Measurements from ENCODE around the gene PREX1. TPM values are rescaled to one million over a fixed set of nuclear protein-coding genes. Genes with fewer than 3 reads are reported as not detected.

Gene PREX1
- total and polyA plus RNA-seq, 2 experiments from 2014 or later: 2.4 to 10.3 TPM

DNA sequence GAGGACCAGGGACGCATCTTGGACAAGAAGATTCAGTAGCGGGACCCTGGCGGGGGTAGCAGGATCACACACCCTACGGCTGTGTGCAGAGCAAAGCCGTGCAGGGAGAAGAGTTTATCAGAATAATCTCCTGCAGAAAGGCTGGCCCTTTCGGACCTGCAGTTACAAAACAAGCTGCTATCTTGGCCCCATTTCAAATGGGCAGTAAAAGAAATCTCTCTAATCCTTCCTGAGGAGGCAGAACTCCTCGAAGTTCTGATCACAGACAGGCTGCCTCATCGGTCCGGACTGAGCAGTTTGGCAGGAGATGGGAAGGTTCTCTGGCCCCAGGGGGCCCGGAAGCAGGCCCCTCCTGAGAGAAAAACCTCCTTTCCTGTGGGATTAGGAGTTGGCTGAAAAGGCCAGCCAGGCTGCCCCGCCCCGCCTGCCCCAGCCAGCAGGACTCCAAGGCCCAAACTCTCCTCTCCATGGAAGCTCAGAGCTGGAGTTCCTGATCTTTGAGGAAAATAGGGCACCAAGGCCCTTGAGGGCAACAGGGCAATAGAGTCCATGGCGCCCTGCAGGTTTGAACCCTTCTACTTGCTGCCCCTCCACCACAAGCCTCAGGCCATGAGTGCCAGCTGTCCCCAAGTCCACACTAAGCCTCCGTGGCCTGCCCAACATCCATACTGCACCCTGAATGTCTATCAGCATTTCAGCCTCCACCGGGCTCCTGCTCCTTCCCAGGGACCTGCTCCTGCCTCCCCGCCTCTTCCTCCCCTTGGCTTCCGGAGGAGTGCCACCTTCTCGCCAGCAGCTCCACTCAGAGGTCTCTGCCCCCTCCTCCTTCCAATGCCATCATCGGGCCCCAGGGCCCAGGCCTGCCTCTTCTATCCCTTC is 141.3 kb downstream of the PREX1 start:
- no peak for DNase-seq (ENCODE audit: low spot score)
- Histone ChIP-seq H3K4me2 (no peak overlapping the region), H3K36me3 (ENCODE audit: insufficient read depth) (no peaks in the 10 kb centered on the region), H2AFZ (no peak overlapping the region), H3K79me2 (replicated peaks; ENCODE audit: insufficient read depth) (no peaks in the 10 kb centered on the region), H4K20me1 (replicated peaks; ENCODE audit: insufficient read depth) (no peaks in the 10 kb centered on the region), H3K4me1 (ENCODE audit: insufficient read depth) (peaks cover 17% of the 10 kb centered on the region), H3K4me3 (no peak overlapping the region), H3K27ac (ENCODE audit: low read depth) (no peak overlapping the region), H3F3A (replicated peaks; ENCODE audit: low read depth) (no peaks in the 10 kb centered on the region), H3K9me2 (ENCODE audit: insufficient read depth) (no peaks in the 10 kb centered on the region), H3K27me3 (ENCODE audit: insufficient read depth) (no peaks in the 10 kb centered on the region)
- TF ChIP-seq, protein P1, sequence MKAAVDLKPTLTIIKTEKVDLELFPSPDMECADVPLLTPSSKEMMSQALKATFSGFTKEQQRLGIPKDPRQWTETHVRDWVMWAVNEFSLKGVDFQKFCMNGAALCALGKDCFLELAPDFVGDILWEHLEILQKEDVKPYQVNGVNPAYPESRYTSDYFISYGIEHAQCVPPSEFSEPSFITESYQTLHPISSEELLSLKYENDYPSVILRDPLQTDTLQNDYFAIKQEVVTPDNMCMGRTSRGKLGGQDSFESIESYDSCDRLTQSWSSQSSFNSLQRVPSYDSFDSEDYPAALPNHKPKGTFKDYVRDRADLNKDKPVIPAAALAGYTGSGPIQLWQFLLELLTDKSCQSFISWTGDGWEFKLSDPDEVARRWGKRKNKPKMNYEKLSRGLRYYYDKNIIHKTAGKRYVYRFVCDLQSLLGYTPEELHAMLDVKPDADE (IDR thresholded peaks at IDR 0.05): no peak
- TF ChIP-seq ZNF331 (CRISPR knock-in tag; IDR thresholded peaks at IDR 0.05; ENCODE audit: low read depth) (no peak), EZH2phosphoT487 (IDR thresholded peaks at IDR 0.05; ENCODE audit: unreplicated experiment) (no peak), ZNF114 (CRISPR knock-in tag; IDR thresholded peaks at IDR 0.05) (no peak), POLR2AphosphoS5 (IDR thresholded peaks at IDR 0.05; ENCODE audit: low read depth) (no peak), JUNB (IDR thresholded peaks at IDR 0.05; ENCODE audit: unreplicated experiment) (no peak), STAT1 (IDR thresholded peaks at IDR 0.05; ENCODE audit: unreplicated experiment) (no peak), NANOG (IDR thresholded peaks at IDR 0.05; ENCODE audit: borderline replicate concordance) (no peak), EZH2 (IDR thresholded peaks at IDR 0.05; ENCODE audit: low read depth, unreplicated experiment) (no peak), CREB1 (CRISPR knock-in tag; IDR thresholded peaks at IDR 0.05; ENCODE audit: low read depth) (no peak)
- TF ChIP-seq, protein P2, sequence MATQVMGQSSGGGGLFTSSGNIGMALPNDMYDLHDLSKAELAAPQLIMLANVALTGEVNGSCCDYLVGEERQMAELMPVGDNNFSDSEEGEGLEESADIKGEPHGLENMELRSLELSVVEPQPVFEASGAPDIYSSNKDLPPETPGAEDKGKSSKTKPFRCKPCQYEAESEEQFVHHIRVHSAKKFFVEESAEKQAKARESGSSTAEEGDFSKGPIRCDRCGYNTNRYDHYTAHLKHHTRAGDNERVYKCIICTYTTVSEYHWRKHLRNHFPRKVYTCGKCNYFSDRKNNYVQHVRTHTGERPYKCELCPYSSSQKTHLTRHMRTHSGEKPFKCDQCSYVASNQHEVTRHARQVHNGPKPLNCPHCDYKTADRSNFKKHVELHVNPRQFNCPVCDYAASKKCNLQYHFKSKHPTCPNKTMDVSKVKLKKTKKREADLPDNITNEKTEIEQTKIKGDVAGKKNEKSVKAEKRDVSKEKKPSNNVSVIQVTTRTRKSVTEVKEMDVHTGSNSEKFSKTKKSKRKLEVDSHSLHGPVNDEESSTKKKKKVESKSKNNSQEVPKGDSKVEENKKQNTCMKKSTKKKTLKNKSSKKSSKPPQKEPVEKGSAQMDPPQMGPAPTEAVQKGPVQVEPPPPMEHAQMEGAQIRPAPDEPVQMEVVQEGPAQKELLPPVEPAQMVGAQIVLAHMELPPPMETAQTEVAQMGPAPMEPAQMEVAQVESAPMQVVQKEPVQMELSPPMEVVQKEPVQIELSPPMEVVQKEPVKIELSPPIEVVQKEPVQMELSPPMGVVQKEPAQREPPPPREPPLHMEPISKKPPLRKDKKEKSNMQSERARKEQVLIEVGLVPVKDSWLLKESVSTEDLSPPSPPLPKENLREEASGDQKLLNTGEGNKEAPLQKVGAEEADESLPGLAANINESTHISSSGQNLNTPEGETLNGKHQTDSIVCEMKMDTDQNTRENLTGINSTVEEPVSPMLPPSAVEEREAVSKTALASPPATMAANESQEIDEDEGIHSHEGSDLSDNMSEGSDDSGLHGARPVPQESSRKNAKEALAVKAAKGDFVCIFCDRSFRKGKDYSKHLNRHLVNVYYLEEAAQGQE (IDR thresholded peaks at IDR 0.05; ENCODE audit: unreplicated experiment): no peak
- TF ChIP-seq, protein P3, sequence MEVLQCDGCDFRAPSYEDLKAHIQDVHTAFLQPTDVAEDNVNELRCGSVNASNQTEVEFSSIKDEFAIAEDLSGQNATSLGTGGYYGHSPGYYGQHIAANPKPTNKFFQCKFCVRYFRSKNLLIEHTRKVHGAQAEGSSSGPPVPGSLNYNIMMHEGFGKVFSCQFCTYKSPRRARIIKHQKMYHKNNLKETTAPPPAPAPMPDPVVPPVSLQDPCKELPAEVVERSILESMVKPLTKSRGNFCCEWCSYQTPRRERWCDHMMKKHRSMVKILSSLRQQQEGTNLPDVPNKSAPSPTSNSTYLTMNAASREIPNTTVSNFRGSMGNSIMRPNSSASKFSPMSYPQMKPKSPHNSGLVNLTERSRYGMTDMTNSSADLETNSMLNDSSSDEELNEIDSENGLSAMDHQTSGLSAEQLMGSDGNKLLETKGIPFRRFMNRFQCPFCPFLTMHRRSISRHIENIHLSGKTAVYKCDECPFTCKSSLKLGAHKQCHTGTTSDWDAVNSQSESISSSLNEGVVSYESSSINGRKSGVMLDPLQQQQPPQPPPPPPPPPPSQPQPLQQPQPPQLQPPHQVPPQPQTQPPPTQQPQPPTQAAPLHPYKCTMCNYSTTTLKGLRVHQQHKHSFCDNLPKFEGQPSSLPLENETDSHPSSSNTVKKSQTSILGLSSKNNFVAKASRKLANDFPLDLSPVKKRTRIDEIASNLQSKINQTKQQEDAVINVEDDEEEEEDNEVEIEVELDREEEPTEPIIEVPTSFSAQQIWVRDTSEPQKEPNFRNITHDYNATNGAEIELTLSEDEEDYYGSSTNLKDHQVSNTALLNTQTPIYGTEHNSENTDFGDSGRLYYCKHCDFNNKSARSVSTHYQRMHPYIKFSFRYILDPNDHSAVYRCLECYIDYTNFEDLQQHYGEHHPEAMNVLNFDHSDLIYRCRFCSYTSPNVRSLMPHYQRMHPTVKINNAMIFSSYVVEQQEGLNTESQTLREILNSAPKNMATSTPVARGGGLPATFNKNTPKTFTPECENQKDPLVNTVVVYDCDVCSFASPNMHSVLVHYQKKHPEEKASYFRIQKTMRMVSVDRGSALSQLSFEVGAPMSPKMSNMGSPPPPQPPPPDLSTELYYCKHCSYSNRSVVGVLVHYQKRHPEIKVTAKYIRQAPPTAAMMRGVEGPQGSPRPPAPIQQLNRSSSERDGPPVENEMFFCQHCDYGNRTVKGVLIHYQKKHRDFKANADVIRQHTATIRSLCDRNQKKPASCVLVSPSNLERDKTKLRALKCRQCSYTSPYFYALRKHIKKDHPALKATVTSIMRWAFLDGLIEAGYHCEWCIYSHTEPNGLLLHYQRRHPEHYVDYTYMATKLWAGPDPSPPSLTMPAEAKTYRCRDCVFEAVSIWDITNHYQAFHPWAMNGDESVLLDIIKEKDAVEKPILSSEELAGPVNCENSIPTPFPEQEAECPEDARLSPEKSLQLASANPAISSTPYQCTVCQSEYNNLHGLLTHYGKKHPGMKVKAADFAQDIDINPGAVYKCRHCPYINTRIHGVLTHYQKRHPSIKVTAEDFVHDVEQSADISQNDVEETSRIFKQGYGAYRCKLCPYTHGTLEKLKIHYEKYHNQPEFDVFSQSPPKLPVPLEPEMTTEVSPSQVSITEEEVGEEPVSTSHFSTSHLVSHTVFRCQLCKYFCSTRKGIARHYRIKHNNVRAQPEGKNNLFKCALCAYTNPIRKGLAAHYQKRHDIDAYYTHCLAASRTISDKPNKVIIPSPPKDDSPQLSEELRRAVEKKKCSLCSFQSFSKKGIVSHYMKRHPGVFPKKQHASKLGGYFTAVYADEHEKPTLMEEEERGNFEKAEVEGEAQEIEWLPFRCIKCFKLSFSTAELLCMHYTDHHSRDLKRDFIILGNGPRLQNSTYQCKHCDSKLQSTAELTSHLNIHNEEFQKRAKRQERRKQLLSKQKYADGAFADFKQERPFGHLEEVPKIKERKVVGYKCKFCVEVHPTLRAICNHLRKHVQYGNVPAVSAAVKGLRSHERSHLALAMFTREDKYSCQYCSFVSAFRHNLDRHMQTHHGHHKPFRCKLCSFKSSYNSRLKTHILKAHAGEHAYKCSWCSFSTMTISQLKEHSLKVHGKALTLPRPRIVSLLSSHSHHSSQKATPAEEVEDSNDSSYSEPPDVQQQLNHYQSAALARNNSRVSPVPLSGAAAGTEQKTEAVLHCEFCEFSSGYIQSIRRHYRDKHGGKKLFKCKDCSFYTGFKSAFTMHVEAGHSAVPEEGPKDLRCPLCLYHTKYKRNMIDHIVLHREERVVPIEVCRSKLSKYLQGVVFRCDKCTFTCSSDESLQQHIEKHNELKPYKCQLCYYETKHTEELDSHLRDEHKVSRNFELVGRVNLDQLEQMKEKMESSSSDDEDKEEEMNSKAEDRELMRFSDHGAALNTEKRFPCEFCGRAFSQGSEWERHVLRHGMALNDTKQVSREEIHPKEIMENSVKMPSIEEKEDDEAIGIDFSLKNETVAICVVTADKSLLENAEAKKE (CRISPR knock-in tag; IDR thresholded peaks at IDR 0.05): no peak
- TF ChIP-seq, protein P4, sequence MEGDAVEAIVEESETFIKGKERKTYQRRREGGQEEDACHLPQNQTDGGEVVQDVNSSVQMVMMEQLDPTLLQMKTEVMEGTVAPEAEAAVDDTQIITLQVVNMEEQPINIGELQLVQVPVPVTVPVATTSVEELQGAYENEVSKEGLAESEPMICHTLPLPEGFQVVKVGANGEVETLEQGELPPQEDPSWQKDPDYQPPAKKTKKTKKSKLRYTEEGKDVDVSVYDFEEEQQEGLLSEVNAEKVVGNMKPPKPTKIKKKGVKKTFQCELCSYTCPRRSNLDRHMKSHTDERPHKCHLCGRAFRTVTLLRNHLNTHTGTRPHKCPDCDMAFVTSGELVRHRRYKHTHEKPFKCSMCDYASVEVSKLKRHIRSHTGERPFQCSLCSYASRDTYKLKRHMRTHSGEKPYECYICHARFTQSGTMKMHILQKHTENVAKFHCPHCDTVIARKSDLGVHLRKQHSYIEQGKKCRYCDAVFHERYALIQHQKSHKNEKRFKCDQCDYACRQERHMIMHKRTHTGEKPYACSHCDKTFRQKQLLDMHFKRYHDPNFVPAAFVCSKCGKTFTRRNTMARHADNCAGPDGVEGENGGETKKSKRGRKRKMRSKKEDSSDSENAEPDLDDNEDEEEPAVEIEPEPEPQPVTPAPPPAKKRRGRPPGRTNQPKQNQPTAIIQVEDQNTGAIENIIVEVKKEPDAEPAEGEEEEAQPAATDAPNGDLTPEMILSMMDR (conservative IDR thresholded peaks at IDR 0.05; ENCODE audit: low read depth in 2 of 2): no peak
- no peak overlapping the region for H3K27ac Mint-ChIP-seq
- no peak for ATAC-seq
- peaks cover 10% of the 10 kb centered on the region for H3K36me3 Mint-ChIP-seq (ENCODE audit: low read depth)
- no peak overlapping the region for H3K4me3 Mint-ChIP-seq
- peaks cover 5% of the 10 kb centered on the region for H3K4me1 Mint-ChIP-seq
- H3K27me3 Mint-ChIP-seq (ENCODE audit: insufficient read depth, low read depth, poor library complexity): peaks cover 7% of the 10 kb centered on the region
- H3K9me3 Mint-ChIP-seq: no peaks in the 10 kb centered on the region
